H1 (cell line): ENCODE data around the gene VWA1. TPM values are rescaled to one million over a fixed set of nuclear protein-coding genes. Genes with fewer than 3 reads are reported as not detected.

Experiments
- BACH1 ChIP-seq: IDR thresholded peaks from 2 replicates; pipeline ENCODE4 v1.6.1; 2012; ENCODE audit warnings: low read length, improper control_type of control experiment
- PHF8 ChIP-seq: fragments of 200-600 bp; sonication (generic); conservative IDR thresholded peaks from 2 replicates; pipeline ENCODE4 v1.7.1; 2012; ENCODE audit warnings: low read depth, mild to moderate bottlenecking, inconsistent platforms, low read length, moderate library complexity
- SAP30 ChIP-seq: fragments of 300-600 bp; sonication (generic); IDR thresholded peaks from 2 replicates; pipeline ENCODE4 v1.7.1; 2012; ENCODE audit warnings: low read length, moderate library complexity, mild to moderate bottlenecking, inconsistent platforms; ENCODE audit not compliant: insufficient read depth, insufficient replicate concordance
- ZNF274 ChIP-seq: IDR thresholded peaks from 2 replicates; pipeline ENCODE4 v1.7.0; 2012; ENCODE audit warnings: low read length, borderline replicate concordance; ENCODE audit errors: extremely low read depth
- polyA plus RNA-seq, 7 experiments: library from polyadenylated mRNA; depleted of rRNA in 3 of 7; stranded (reverse) in 5 of 7; unstranded in 2 of 7; fragments of >200 nt in 5 of 7; fragments of 200-250 nt in 2 of 7; gene quantifications; 1 replicate in 5 of 7; 2 replicates in 1 of 7; 4 replicates in 1 of 7; pipeline versions ENCODE4 v1.2.1 to v1.2.3, GENCODE V29; 2011 to 2013; ENCODE audit warnings: missing spikeins in 2 of 7, mixed read lengths in 2 of 7
- total RNA-seq: library from RNA; stranded (reverse); fragmentation: NEBNext Ultra II Directional; extraction: Animal tissue kit (Norgen Biotek cat#: 25700); gene quantifications from 2 replicates; pipeline ENCODE4 v1.2.1, GENCODE V29; 2021
- TF ChIP-seq, protein P1 (sequence below): IDR thresholded peaks from 2 replicates; pipeline ENCODE4 v1.6.1; 2012; ENCODE audit warnings: inconsistent platforms

Gene VWA1
- total and polyA plus RNA-seq, 2 of the 8 experiments (the other 6 are each of a cell fraction or from before 2014, with no cell fraction given), result 16.0 to 36.6 TPM

- TF ChIP-seq SAP30 (no peak), ZNF274 (no peak), BACH1 (no peak), PHF8 (no peak)
- TF ChIP-seq, protein P1, sequence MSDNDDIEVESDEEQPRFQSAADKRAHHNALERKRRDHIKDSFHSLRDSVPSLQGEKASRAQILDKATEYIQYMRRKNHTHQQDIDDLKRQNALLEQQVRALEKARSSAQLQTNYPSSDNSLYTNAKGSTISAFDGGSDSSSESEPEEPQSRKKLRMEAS, result no peak
These were observed 52.2 kb downstream of the VWA1 start (continued) for GRCh38 chr1:1487701-1488100.
